Endothelial cell of umbilical vein (primary cell): Measurements from ENCODE around the gene DAP.

Experiments used
- CTCF ChIP-seq, 2 donors: IDR thresholded peaks; 1 replicate in 1 of 2; 2 replicates in 1 of 2; pipeline ENCODE4 v1.5.1; 2011; ENCODE audit warnings: low read length in 2 of 2, mild to moderate bottlenecking in 2 of 2, moderate library complexity in 2 of 2, control low read depth in 1 of 2, inconsistent platforms in 1 of 2, low read depth in 1 of 2; ENCODE audit not compliant: insufficient read depth in 1 of 2; ENCODE audit errors: extremely low read depth in 1 of 2
- FOS ChIP-seq: IDR thresholded peaks from 2 replicates; pipeline ENCODE4 v1.6.1; 2011; ENCODE audit warnings: mild to moderate bottlenecking, low read length, moderate library complexity, borderline replicate concordance; ENCODE audit not compliant: insufficient read depth
- GATA2 ChIP-seq: IDR thresholded peaks from 2 replicates; pipeline ENCODE4 v1.7.0; 2011; ENCODE audit warnings: low read depth, mild to moderate bottlenecking, moderate library complexity, mixed read lengths, low read length; ENCODE audit not compliant: insufficient read length, insufficient read depth
- JUN ChIP-seq: IDR thresholded peaks from 2 replicates; pipeline ENCODE4 v1.6.1; 2011; ENCODE audit warnings: borderline replicate concordance, low read depth; ENCODE audit not compliant: insufficient read length, insufficient read depth
- MAX ChIP-seq: IDR thresholded peaks from 2 replicates; pipeline ENCODE4 v1.6.1; 2011; ENCODE audit not compliant: insufficient read depth, insufficient read length
- MYC ChIP-seq: IDR thresholded peaks from one replicate; pipeline ENCODE4 v1.6.1; 2011; ENCODE audit warnings: mild to moderate bottlenecking, low read depth, low read length
- POLR2A ChIP-seq: IDR thresholded peaks from 2 replicates; pipeline ENCODE4 v1.6.1; 2012; ENCODE audit warnings: low read depth, mild to moderate bottlenecking, control low read depth, low read length
- POLR2AphosphoS5 ChIP-seq: IDR thresholded peaks from 2 replicates; pipeline ENCODE4 v1.6.1; 2012; ENCODE audit warnings: low read depth, mild to moderate bottlenecking, control low read depth, low read length, moderate library complexity; ENCODE audit not compliant: insufficient read depth

- TF ChIP-seq FOS: no peak
- no peak for TF ChIP-seq JUN
- TF ChIP-seq POLR2A: no peak
- no peak for TF ChIP-seq CTCF (IDR thresholded peaks at IDR 0.05; ENCODE audit: extremely low read depth in 1 of 2, insufficient read depth in 1 of 2, low read depth in 1 of 2, low read length in 2 of 2)
- no peak for TF ChIP-seq POLR2AphosphoS5
- TF ChIP-seq GATA2: no peak
- no peak for TF ChIP-seq MYC
- no peak for TF ChIP-seq MAX
Observed at GRCh38 chr5:10786835-10787234, 25.8 kb upstream of the DAP start.
